ENCODE data around the gene UCP3. TPM values are rescaled to one million over a fixed set of nuclear protein-coding genes. Genes with fewer than 3 reads are reported as not detected.
A peak's percentile ranks its signal among the peaks of the same experiment; 100 is the strongest.

The UCP3 gene
- total RNA-seq, 1 donor from 2014 or later, result 1.8 TPM

DNA sequence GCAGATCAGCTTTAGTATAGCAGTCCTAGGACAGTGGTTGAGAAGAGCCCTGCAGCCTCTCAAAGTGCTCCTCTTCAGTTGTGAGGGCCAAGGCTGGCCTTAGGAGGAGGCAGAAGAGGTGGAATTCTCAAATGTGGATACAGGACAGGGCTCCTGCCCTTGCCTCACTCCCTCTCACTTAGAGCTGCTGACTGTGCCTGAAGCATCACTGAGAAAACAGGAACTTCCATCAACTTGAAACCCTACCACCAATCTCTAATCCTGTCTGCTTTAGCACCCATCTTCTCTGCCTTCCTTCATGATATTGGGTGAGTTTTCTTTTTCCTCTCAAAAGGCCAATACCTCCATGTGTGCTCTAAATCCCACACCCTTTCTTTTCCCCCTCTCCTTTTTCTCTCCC lies 14.4 kb upstream of the UCP3 start:
- TF ChIP-seq, protein P1, sequence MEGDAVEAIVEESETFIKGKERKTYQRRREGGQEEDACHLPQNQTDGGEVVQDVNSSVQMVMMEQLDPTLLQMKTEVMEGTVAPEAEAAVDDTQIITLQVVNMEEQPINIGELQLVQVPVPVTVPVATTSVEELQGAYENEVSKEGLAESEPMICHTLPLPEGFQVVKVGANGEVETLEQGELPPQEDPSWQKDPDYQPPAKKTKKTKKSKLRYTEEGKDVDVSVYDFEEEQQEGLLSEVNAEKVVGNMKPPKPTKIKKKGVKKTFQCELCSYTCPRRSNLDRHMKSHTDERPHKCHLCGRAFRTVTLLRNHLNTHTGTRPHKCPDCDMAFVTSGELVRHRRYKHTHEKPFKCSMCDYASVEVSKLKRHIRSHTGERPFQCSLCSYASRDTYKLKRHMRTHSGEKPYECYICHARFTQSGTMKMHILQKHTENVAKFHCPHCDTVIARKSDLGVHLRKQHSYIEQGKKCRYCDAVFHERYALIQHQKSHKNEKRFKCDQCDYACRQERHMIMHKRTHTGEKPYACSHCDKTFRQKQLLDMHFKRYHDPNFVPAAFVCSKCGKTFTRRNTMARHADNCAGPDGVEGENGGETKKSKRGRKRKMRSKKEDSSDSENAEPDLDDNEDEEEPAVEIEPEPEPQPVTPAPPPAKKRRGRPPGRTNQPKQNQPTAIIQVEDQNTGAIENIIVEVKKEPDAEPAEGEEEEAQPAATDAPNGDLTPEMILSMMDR (IDR thresholded peaks at IDR 0.05), result no peak
- no peaks in the 10 kb centered on the region for H3K27me3 Mint-ChIP-seq (ENCODE audit: unreplicated experiment)
- no peak overlapping the region for H3K4me3 Mint-ChIP-seq (ENCODE audit: unreplicated experiment)
- no peak overlapping the region for H3K27ac Mint-ChIP-seq (ENCODE audit: unreplicated experiment)
- H3K9me3 Mint-ChIP-seq (ENCODE audit: unreplicated experiment), result no peaks in the 10 kb centered on the region
- peaks cover 5% of the 10 kb centered on the region for H3K36me3 Mint-ChIP-seq (ENCODE audit: unreplicated experiment)
- DNase-seq (ENCODE audit: extremely low spot score, unreplicated experiment), result no peak
- H3K4me1 Mint-ChIP-seq (ENCODE audit: unreplicated experiment), result peaks cover 39% of the 10 kb centered on the region

DNA sequence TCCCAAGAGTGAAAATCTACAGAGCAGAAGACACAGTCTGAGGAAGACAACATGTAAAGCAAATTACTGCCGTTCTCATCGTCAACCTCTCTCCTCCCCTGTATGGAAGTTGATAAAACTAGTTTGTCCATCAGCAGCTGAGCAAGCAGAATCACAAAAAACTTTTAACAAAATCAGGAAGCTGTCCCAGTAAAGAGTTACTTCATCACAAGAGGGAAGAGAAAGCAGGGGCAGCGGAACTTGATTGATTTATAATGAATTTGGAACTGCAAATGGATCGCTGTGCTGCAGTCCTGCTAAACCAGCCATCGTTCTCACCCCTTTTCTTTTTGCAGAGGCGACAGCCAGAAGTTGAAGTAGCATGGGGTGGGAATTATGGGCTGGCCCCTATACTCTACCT lies 13.7 kb upstream of the UCP3 start:
- H3K4me3 Mint-ChIP-seq (ENCODE audit: unreplicated experiment), result no peak overlapping the region
- H3K36me3 Mint-ChIP-seq (ENCODE audit: unreplicated experiment), result peaks cover 5% of the 10 kb centered on the region
- peaks cover 38% of the 10 kb centered on the region for H3K4me1 Mint-ChIP-seq (ENCODE audit: unreplicated experiment)
- TF ChIP-seq, protein P1 (IDR thresholded peaks at IDR 0.05), result no peak
- DNase-seq (ENCODE audit: extremely low spot score, unreplicated experiment), result no peak
- H3K27me3 Mint-ChIP-seq (ENCODE audit: unreplicated experiment), result no peaks in the 10 kb centered on the region
- H3K9me3 Mint-ChIP-seq (ENCODE audit: unreplicated experiment), result no peaks in the 10 kb centered on the region
- no peak overlapping the region for H3K27ac Mint-ChIP-seq (ENCODE audit: unreplicated experiment)

DNA sequence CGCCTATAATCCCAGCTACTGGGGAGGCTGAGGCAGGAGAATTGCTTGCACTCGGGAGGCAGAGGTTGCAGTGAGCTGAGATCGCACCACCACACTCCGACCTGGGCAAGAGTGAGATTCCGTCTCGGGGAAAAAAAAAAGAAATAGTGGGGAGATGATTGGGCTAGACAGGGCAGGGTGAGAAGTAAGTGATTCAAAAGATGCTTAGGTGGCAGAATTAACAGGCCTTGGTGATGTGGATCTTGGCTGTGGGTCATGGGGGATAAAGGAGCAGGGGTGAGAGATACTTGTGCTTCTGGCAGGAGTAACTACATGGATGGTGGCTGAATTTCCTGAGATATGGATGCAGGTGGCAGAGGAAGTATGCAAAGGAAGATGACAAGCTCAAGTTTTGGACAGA lies 13.1 kb upstream of the UCP3 start:
- Mint-ChIP-seq H3K4me1 (ENCODE audit: unreplicated experiment) (peaks cover 35% of the 10 kb centered on the region), H3K36me3 (ENCODE audit: unreplicated experiment) (peaks cover 8% of the 10 kb centered on the region)

DNA sequence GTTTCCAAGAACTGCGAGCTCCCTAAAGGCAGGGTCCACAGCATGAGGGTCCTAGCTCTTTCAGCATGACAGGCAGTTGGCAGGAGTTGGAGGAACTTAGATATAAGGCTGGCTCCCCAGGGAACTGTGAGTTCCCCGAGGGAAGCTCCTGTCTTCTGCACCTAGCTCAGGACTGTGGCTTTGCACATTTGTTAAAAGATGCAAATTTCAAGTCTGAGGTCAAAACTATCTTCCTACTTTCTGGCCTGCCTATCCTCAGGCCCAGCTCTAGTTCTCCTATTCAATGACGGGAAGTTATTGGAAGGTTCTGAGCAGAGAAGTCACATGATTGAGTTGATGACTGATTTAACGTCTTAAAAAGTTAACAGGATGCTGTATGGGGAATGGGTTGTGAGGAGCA lies 11.7 kb upstream of the UCP3 start:
- Mint-ChIP-seq H3K9me3 (ENCODE audit: unreplicated experiment) (no peaks in the 10 kb centered on the region), H3K27ac (ENCODE audit: unreplicated experiment) (no peak overlapping the region), H3K4me1 (ENCODE audit: unreplicated experiment) (peaks cover 23% of the 10 kb centered on the region), H3K36me3 (ENCODE audit: unreplicated experiment) (peaks cover 15% of the 10 kb centered on the region), H3K4me3 (ENCODE audit: unreplicated experiment) (no peak overlapping the region), H3K27me3 (ENCODE audit: unreplicated experiment) (no peaks in the 10 kb centered on the region)
- TF ChIP-seq, protein P1 (IDR thresholded peaks at IDR 0.05), result no peak
- DNase-seq (ENCODE audit: extremely low spot score, unreplicated experiment), result no peak

More for the DNA sequence above, 13.1 kb upstream of the UCP3 start:
- no peak overlapping the region for H3K27ac Mint-ChIP-seq (ENCODE audit: unreplicated experiment)
- TF ChIP-seq, protein P1 (IDR thresholded peaks at IDR 0.05), result no peak
- H3K9me3 Mint-ChIP-seq (ENCODE audit: unreplicated experiment), result no peaks in the 10 kb centered on the region
- DNase-seq (ENCODE audit: extremely low spot score, unreplicated experiment), result no peak
- no peaks in the 10 kb centered on the region for H3K27me3 Mint-ChIP-seq (ENCODE audit: unreplicated experiment)
- H3K4me3 Mint-ChIP-seq (ENCODE audit: unreplicated experiment), result no peak overlapping the region

DNA sequence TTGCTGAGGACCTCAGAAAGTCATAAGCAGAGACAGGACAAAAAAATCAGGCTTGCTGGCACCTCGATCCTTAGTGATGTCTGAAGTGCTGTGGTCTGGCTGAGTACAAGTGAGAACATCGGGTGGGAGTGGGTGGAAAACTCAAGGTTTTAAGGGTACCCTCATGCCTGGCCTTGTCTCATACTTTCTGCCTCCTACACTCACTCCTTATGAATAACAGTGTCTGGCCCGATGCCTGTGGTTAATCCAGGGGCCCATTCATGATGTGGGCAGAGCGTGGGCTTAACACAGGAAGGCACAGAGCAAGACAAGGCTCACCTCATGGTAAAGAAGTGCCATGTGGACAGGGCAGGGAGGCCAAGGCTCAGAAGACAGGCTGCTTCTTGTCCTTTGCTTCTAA lies 11.0 kb upstream of the UCP3 start:
- no peak for DNase-seq (ENCODE audit: extremely low spot score, unreplicated experiment)
- Mint-ChIP-seq H3K27ac (ENCODE audit: unreplicated experiment) (peak overlapping the region; percentile 14), H3K27me3 (ENCODE audit: unreplicated experiment) (no peaks in the 10 kb centered on the region), H3K4me1 (ENCODE audit: unreplicated experiment) (peaks cover 17% of the 10 kb centered on the region), H3K4me3 (ENCODE audit: unreplicated experiment) (no peak overlapping the region), H3K36me3 (ENCODE audit: unreplicated experiment) (peaks cover 16% of the 10 kb centered on the region), H3K9me3 (ENCODE audit: unreplicated experiment) (no peaks in the 10 kb centered on the region)
- TF ChIP-seq, protein P1 (IDR thresholded peaks at IDR 0.05), result no peak

Data from osteocyte (in vitro differentiated cells).